Skeletal muscle satellite cell (primary cell): ENCODE results near the gene NSF.
"Not testable (repeated sequence)": the region's sequence is repeated elsewhere in the genome, so short reads cannot be mapped to it uniquely, and the experiment has no call there.

Source experiments
- H3K27me3 ChIP-seq: 2 replicates; pipeline ENCODE4 v1.7.0; 2013; ENCODE audit warnings: low read length; ENCODE audit not compliant: control insufficient read depth, insufficient read depth
- H3K36me3 ChIP-seq: 2 replicates; pipeline ENCODE4 v1.7.0; 2013; ENCODE audit warnings: mild to moderate bottlenecking, control low read depth, low read length; ENCODE audit not compliant: insufficient read depth
- H3K4me1 ChIP-seq: 2 replicates; pipeline ENCODE4 v1.7.0; 2013; ENCODE audit warnings: low read length; ENCODE audit not compliant: control insufficient read depth, insufficient read depth
- H3K4me2 ChIP-seq: 2 replicates; pipeline ENCODE4 v1.7.0; 2013; ENCODE audit warnings: mild to moderate bottlenecking, low read length
- H3K4me3 ChIP-seq: 2 replicates; pipeline ENCODE4 v1.7.0; 2013; ENCODE audit warnings: low read length
- H3K9ac ChIP-seq: 2 replicates; pipeline ENCODE4 v1.7.0; 2013; ENCODE audit warnings: mild to moderate bottlenecking, low read depth, low read length, moderate library complexity
- H3K9me3 ChIP-seq: replicated peaks from 2 replicates; pipeline ENCODE4 v1.7.0; 2013; ENCODE audit warnings: mild to moderate bottlenecking, control low read depth, low read length

NSF gene

DNA sequence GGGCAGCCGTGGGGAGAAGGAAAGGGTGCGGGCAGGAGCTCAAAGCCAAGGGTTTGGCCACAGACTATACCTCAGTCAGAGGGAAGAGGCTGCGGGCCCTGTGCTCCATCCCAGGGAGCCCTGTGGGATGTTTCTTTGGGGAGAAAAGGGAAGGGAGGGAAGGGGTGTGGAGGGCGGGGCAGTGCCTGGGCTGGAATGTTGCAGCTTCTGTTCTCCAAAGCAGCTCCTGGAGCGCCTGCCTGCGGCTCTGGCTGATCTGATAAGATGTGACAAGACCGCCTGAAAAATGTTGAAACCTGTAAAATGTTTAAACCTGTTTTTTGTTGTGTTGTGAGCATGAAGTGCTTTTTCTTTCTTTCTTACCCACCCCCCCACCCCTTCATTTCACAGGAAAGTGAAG, 195.2 kb downstream of the NSF start:
- Histone ChIP-seq H3K36me3 (no peaks in the 10 kb centered on the region), H3K27me3 (peaks cover 40% of the 10 kb centered on the region), H3K4me3 (no peak overlapping the region), H3K4me2 (no peak overlapping the region), H3K9me3 (no peaks in the 10 kb centered on the region), H3K4me1 (no peaks in the 10 kb centered on the region), H3K9ac (no peak overlapping the region)

DNA sequence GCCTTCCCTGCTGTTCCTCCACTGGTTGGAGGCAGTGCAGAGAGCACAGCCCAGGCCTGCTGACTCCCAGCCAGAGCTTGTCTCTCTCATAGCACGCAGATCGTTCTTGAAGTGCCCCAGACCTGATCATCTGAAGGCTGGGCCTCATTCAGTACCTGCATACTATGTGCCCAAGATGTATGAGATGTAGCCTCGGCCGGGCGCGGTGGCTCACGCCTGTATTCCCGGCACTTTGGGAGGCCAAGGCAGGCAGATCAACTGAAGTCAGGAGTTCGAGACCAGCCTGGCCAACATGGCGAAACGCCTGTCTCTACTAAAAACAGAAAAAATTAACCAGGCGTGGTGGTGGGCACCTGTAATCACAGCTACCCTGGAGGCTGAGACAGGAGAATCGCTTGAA, 197.0 kb downstream of the NSF start:
- peaks cover 53% of the 10 kb centered on the region for H3K27me3 ChIP-seq

DNA sequence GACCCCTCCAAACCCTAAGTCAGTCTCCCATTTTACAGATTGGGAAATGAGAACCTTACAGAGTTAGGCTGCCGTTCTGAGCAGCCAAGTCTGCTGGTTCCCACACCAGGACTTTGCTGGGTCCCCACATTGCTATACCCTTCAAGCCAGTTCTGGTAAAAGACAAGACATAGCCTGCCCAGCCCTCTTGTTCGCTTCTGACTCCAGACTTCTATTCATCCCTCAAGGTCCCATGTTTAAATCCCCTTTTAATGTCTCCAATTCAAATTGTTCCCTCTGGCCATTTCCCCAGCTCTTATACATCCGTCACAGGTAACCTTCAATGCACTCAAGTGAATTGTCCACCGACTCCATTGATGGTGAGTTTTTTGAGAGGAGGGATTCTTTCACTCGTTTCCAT, 197.8 kb downstream of the NSF start:
- Histone ChIP-seq H3K4me2 (no peak overlapping the region), H3K27me3 (peaks cover 61% of the 10 kb centered on the region), H3K4me1 (no peaks in the 10 kb centered on the region), H3K4me3 (no peak overlapping the region), H3K9me3 (no peaks in the 10 kb centered on the region), H3K9ac (no peak overlapping the region), H3K36me3 (no peaks in the 10 kb centered on the region)

More for the DNA sequence above, 197.0 kb downstream of the NSF start:
- no peak overlapping the region for H3K9ac ChIP-seq
- no peaks in the 10 kb centered on the region for H3K9me3 ChIP-seq
- no peaks in the 10 kb centered on the region for H3K4me1 ChIP-seq
- no peaks in the 10 kb centered on the region for H3K36me3 ChIP-seq
- H3K4me3 ChIP-seq = no peak overlapping the region
- no peak overlapping the region for H3K4me2 ChIP-seq

DNA sequence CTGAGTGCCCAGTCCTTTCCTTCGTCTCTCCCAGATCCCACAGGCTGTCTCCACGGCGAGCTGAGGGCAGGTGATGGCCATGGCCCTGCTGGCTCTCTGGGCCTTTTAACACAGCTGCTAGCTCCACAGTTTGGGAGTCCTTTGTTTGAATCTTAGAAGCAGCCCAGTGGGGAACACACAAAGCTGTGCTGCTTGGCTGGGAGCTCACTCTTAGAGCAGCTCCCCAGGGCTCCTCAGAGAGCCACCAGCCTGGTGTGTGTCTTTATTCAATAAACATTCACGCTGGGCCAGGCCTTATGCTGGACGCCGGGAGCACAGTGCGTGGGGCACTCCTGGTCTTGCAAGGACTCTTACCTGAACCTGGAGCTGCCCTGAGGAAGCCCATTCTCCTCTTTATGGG, 198.3 kb downstream of the NSF start:
- no peaks in the 10 kb centered on the region for H3K36me3 ChIP-seq
- peaks cover 65% of the 10 kb centered on the region for H3K27me3 ChIP-seq
- no peak overlapping the region for H3K4me2 ChIP-seq

DNA sequence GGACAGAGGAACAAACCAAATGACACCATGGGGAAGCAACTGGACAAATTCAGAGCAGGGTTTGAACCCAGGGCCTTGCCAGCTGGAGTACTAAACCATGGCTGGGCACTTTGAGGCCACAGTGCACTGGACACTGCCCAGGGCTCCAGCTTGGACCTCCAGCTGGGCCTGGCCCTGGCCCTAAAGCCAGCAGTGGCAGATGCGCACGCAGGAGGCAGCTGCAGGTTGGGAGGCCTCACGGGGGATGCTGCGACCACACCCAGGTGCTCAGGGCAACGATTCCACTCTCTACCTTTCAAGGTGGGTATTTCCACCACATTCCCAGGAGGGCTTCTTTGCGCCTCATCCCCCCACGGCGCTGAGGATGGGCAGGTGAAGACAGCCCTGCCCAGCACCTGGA, 199.1 kb downstream of the NSF start:
- no peak overlapping the region for H3K4me3 ChIP-seq
- H3K27me3 ChIP-seq = peaks cover 70% of the 10 kb centered on the region
- H3K36me3 ChIP-seq = no peaks in the 10 kb centered on the region
- no peak overlapping the region for H3K4me2 ChIP-seq
- no peaks in the 10 kb centered on the region for H3K9me3 ChIP-seq
- no peaks in the 10 kb centered on the region for H3K4me1 ChIP-seq
- H3K9ac ChIP-seq = no peak overlapping the region

More for the DNA sequence above, 198.3 kb downstream of the NSF start:
- Histone ChIP-seq H3K4me1 (no peaks in the 10 kb centered on the region), H3K4me3 (no peak overlapping the region), H3K9ac (no peak overlapping the region), H3K9me3 (no peaks in the 10 kb centered on the region)

DNA sequence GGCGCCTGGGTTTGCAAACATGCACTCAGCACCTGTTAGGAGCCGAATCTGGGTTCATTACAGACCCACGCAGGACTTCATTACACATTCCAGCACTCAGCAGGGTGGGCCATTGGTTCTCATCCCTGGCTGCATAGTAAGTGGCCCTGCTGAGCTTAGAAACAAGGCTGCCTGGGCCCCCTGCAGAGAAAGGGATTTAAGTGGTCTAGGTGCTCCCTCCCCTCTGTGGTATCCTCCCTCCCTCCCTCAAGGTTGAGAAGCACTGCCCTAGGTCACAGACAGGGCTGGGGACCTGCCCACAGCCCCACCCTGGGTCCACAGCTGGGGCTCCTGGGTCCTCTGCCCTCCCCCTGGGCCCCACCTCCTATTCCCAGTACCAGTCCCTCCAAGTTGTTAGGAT, 199.7 kb downstream of the NSF start:
- H3K4me2 ChIP-seq = no peak overlapping the region
- no peaks in the 10 kb centered on the region for H3K4me1 ChIP-seq
- H3K27me3 ChIP-seq = peaks cover 73% of the 10 kb centered on the region
- H3K9me3 ChIP-seq = no peaks in the 10 kb centered on the region
- H3K36me3 ChIP-seq = no peaks in the 10 kb centered on the region
- no peak overlapping the region for H3K4me3 ChIP-seq
- no peak overlapping the region for H3K9ac ChIP-seq

DNA sequence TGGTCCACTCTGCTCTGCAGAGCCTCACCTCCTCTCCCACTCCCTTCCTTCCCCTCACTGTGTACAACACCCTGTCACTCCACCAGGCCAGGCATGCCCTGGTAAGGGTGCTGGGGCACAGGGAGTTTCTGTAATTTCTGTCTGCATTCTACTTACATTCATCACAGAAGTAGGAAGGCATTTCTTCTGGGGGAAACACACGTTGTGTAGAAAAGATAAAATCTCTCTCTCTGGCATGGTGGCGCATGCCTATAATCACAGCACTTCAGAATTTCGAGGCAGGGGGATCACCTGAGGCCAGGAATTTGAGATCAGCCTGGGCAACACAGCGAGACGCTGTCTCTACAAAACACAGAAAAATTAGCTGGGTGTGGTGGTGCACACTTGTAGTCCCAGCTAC, 201.1 kb downstream of the NSF start:
- Histone ChIP-seq H3K9me3 (no peaks in the 10 kb centered on the region), H3K9ac (no peak overlapping the region), H3K27me3 (peaks cover 78% of the 10 kb centered on the region), H3K4me1 (no peaks in the 10 kb centered on the region), H3K4me3 (no peak overlapping the region), H3K4me2 (no peak overlapping the region), H3K36me3 (no peaks in the 10 kb centered on the region)

DNA sequence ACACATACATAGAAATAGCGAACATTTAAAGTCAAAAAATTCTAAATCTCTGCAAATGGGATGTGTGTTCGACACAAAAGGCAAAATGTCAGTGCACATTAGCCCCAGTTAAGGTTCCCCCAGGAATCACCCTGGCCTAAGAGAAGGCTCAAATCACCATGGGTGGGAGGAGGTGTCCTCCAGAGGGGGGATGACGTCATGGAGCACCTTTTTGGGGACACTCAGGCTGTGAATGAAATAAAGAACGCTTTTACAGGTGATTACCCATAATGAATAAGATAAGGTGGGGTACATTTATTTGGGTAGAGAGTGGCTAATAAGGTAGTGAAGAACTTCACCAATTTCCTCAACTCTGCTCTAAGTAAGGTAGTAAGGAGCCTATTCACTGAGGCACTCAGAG, 201.6 kb downstream of the NSF start:
- Histone ChIP-seq H3K27me3 (peaks cover 82% of the 10 kb centered on the region), H3K4me2 (no peak overlapping the region), H3K9me3 (no peaks in the 10 kb centered on the region), H3K9ac (no peak overlapping the region), H3K36me3 (no peaks in the 10 kb centered on the region), H3K4me1 (no peaks in the 10 kb centered on the region), H3K4me3 (no peak overlapping the region)

DNA sequence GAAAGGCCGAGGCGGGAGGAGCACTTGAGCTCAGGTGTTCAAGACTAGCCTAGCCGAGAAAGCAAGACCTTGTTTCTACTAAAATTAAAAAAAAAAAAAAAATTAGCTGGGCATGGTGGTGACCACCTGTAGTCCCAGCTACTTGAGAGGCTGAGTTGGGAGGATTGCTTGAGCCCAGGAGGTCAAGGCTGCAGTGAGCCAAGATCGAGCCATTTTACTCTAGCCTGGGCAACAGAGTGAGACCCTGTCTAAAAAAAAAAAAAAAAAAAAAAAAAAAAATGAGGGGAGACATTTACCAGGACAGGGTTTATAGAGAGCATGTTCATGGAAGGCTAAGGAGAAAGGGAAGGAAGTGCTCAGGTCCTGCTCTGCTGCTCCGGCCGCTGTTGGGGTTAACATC, 202.6 kb downstream of the NSF start:
- not testable (repeated sequence) for H3K4me2 ChIP-seq, H3K36me3 ChIP-seq, H3K9ac ChIP-seq, H3K9me3 ChIP-seq, H3K4me1 ChIP-seq, H3K4me3 ChIP-seq
- peaks cover 86% of the 10 kb centered on the region for H3K27me3 ChIP-seq

DNA sequence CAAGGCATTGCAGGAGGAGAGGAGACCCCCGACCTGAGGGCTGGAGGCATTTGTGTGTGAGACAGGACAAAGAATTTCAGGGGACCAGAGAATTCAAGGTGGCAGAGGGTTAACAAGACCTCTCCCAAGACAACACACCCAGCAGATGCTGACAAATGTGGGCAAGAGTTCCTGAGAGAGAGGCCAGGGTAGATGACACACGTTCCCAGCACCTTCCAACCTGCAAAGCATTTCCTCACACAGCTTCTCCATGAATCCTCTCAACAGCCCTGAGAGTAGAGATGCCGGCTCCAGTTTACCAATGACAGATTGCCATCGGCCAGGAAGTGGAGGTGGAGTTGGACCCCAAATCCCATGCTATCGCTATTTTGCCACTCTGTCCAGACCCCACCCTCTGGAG, 203.1 kb downstream of the NSF start:
- no peak overlapping the region for H3K4me3 ChIP-seq
- no peak overlapping the region for H3K4me2 ChIP-seq
- no peaks in the 10 kb centered on the region for H3K4me1 ChIP-seq
- H3K9ac ChIP-seq = no peak overlapping the region
- no peaks in the 10 kb centered on the region for H3K36me3 ChIP-seq
- H3K27me3 ChIP-seq = peaks cover 81% of the 10 kb centered on the region
- no peaks in the 10 kb centered on the region for H3K9me3 ChIP-seq

DNA sequence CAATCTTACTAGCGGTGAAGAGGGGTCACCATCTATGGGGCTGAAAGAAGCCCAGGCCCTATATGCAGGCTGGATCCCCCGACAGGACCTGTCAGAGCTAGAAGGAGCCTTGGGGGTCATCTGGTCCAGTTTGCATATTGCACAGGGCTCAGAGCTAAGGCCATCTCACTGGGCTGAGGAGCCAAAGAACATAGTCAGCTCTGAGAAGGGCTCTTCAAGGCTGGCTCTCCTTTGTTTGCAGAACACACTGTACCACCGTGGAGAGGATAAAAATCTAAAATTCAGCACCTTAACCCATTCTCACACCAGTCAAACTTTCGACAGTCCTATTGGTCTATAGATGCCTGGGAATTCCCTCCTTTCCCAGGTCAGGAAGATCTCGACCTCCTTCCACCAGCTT, 203.8 kb downstream of the NSF start:
- peaks cover 80% of the 10 kb centered on the region for H3K27me3 ChIP-seq
- H3K4me3 ChIP-seq = no peak overlapping the region
- H3K4me1 ChIP-seq = no peaks in the 10 kb centered on the region
- no peak overlapping the region for H3K4me2 ChIP-seq
- no peaks in the 10 kb centered on the region for H3K9me3 ChIP-seq
- no peaks in the 10 kb centered on the region for H3K36me3 ChIP-seq
- H3K9ac ChIP-seq = no peak overlapping the region

DNA sequence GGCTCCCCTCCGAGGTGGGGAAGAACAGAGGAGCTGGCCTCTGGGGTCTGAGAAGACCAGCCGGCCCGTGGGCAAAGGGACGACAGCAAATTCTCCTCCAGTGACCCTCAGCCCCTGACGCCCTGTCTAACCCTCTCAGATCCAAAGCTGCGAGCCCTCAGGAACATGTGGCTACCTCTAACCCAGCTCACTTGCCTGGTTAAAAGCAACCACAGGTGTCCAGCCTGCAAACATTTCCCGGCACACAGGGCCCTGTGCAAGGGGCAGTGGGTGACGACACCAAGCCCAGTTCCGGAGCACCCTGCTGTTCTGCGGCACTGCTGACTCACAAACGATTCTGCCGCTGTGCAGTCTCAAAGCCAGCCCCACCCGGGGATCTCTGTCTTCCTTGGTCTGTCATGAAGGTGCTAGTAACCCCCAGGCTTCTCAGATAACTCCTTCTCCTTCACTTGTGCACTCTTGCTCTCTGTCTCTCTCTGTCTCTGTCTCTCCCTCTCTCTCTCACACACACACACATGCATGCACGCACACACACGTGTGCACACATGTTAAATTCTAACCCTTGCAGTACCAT, 205.0 kb downstream of the NSF start:
- Histone ChIP-seq H3K4me1 (no peaks in the 10 kb centered on the region), H3K4me3 (no peak overlapping the region), H3K9ac (no peak overlapping the region), H3K4me2 (no peak overlapping the region), H3K36me3 (no peaks in the 10 kb centered on the region), H3K9me3 (no peaks in the 10 kb centered on the region), H3K27me3 (peaks cover 69% of the 10 kb centered on the region)
